Subcutaneous adipose tissue (tissue), 4 donors: ENCODE data around the gene JARID2. TPM values are rescaled to one million over a fixed set of nuclear protein-coding genes. Genes with fewer than 3 reads are reported as not detected.

ENCODE experiments used
- CTCF ChIP-seq: fragments of 450-650 bp; IDR thresholded peaks from one replicate; pipeline ENCODE4 v1.5.1; 2016; ENCODE audit warnings: low read depth, mild to moderate bottlenecking, control low read depth, antibody characterized with exemption, moderate library complexity
- total RNA-seq, 4 donors: library from RNA; depleted of rRNA; stranded (reverse); fragments of >200 nt; gene quantifications; one replicate each; pipeline ENCODE4 v1.1.0, GENCODE V29; 2016

JARID2 gene
- total RNA-seq, 4 donors from 2014 or later = 9.8 to 17.2 (median 12.1) TPM

DNA sequence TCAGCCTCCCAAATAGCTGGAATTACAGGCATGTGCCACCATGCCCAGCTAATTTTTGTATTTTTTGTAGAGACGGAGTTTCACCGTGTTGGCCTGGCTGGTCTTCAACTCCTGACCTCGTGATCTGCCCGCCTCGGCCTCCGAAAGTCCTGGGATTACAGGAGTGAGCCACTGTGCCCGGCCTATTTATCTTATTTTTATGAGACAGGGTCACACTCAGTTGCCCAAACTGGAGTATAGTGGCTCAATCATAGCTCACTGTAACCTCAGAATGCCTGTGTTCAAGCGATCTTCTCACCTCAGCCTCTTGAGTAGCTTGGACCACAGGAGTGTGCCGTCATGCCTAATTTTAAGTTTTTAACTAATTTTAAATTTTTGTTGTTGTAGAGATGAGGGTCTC lies 114.4 kb downstream of the JARID2 start:
- no peak for TF ChIP-seq CTCF

- no peak for TF ChIP-seq CTCF
These were observed 115.3 kb downstream of the JARID2 start for GRCh38 chr6:15361197-15361596.

- TF ChIP-seq CTCF = no peak
These were observed 116.6 kb downstream of the JARID2 start for GRCh38 chr6:15362274-15363160.

- no peak for TF ChIP-seq CTCF
These were observed 117.3 kb downstream of the JARID2 start for GRCh38 chr6:15363164-15363522.

DNA sequence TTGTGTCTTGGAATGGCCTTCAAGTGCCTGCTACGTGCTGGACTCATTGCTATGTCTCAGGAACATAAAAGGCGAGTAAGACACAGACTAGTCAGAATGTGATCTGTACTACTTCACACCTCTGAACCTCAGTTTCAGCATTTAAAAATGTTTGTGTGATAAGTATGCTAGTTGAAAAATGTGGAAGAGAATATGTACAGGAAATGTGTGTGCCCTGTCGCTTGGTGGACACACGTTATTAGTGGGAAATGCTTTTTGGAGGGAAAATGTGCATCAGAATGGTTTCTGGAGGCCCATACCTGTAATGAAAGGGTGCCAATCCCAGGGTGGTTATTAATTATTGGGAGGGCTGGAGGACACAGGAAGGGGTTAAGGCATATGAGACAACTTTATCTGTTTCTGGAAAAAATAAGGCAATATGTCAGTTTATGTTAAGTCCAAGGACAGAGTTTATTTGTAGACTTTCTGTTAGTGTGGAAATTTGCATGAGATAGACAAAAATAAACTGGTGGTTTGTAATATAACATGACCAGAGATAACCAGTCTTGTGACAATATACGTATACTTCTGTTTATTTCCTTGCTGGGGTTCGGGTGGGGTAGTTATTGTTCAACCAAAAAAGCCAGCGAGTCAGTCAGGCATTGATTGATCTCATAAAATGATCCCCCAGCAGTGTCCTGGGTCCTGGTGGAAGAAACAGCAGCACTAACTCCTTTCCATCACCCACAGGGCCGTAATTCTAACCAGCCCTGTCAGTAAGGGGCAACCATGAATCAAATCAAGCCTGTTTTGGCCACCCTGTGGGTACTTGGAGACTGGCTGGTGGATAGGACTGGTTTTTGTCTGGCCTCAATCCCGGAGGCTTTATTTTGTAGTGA lies 117.9 kb downstream of the JARID2 start:
- TF ChIP-seq CTCF = no peak

- TF ChIP-seq CTCF = no peak
These were observed 118.7 kb downstream of the JARID2 start for GRCh38 chr6:15364401-15365037.

- TF ChIP-seq CTCF = no peak
These were observed 119.4 kb downstream of the JARID2 start for GRCh38 chr6:15365273-15365687.
